ENCODE data around the gene SEZ6. TPM values are rescaled to one million over a fixed set of nuclear protein-coding genes. Genes with fewer than 3 reads are reported as not detected.

SEZ6 gene
- total and polyA plus RNA-seq, 10 of the 15 experiments (the other 5 are each of a cell fraction or from before 2014, with no cell fraction given): 0.05 to 0.87 (median 0.17) TPM; not detected in 4

DNA sequence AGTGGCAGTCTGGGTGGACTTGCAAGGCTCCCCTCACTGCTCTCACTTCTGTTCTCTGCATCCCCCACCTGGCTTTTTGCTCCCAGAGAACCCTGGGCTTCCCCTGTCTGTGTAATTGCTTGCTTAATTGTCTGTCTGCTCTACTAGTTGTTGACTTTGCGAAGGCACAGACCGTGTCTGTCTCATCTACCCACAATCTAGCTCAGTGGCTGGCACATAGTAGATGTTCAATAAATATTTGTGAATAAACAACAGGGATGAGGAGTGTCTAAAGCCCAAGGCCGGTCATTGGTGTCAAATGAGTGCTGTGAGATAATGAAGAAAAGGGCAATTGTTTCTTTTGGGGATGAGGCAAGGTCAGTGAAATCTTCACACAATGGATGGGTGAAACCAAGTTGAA, 2.8 kb upstream of the SEZ6 start:
- intact Hi-C loops (cut with micrococcal nuclease; ENCODE audit: unreplicated experiment): no loop called here

DNA sequence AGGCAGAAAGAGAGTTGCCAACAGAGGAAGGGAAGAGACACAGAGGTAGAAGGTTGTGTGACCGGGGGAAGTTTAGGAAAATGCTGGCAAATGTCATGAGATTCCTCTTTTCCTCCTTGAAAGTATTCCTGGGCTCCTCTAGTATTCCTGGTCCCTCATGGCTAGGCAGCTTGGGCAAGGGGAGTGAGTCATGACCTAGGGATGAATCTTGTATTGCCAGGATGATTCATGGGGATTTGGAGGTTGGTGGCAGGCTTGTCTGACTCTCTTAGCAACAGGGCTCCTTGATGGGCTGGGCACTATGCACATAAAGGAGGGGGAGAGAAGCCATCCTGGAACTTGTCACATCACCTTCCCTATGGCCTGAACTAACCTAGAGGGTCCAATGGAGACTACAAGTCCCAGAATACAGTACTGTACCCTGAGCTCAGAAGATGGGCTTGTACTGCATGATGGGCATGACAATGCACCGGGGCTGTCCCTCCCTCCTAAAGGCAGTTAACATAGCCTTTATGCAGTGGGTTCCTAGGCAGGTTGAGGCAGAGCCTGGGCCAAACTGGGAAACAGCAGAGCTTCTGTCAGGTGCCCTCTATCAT, 2.1 kb upstream of the SEZ6 start:
- WGBS (ENCODE audit: insufficient coverage, insufficient replicate concordance, low lambda C conversion rate, missing lambda C conversion rate): 6% methylated on average over 2 of the region's 2 CpGs
- intact Hi-C loops (cut with micrococcal nuclease; ENCODE audit: unreplicated experiment): no loop called here
- BruUV-seq (replicated peaks): no TSS peak

More for the DNA sequence above, 2.8 kb upstream of the SEZ6 start:
- FAIRE-seq: no peak
- ChIA-PET RAD21 (ENCODE audit: unreplicated experiment) (no interaction called here), SMC1A (ENCODE audit: uncharacterized antibody, unreplicated experiment) (interaction anchor here (0.6 to 1.3 kb wide), 2 partner anchors 11 to 79 kb away, joined by 3 to 4 read pairs; no protein-coding TSS in a partner anchor), POLR2A (interaction anchor here (1.0 kb wide), 1 partner anchor 11 kb away, joined by 3 read pairs; no protein-coding TSS in a partner anchor), CTCF (interaction anchor here (0.8 to 2.8 kb wide), 2 partner anchors 43 to 103 kb away, joined by 3 to 7 read pairs; no protein-coding TSS in a partner anchor)
- 0% methylated on average over 3 of the region's 3 CpGs for WGBS (ENCODE audit: insufficient coverage, insufficient replicate concordance, low lambda C conversion rate, missing lambda C conversion rate)
- Histone ChIP-seq H2AFZ (ENCODE audit: control insufficient read depth, low read depth, low read length) (no peak overlapping the region), H4K20me1 (ENCODE audit: control insufficient read depth, insufficient read depth) (no peaks in the 10 kb centered on the region), H3K4me2 (ENCODE audit: control insufficient read depth, insufficient read depth) (no peak overlapping the region), H3K9ac (ENCODE audit: control insufficient read depth, insufficient read depth, low read length) (no peak overlapping the region), H3K27me3 (replicated peaks in 1 of 2; ENCODE audit: control insufficient read depth in 2 of 2, insufficient read depth in 2 of 2, low read length in 1 of 2) (peaks cover 4 to 13% of the 10 kb centered on the region in 2 experiments), H3K9me3 (replicated peaks; ENCODE audit: control insufficient read depth, insufficient read depth, low read length) (no peaks in the 10 kb centered on the region), H3K4me1 (ENCODE audit: control insufficient read depth, insufficient read depth, low read length) (no peaks in the 10 kb centered on the region), H3K27ac (ENCODE audit: control insufficient read depth, insufficient read depth) (no peak overlapping the region), H3K36me3 (ENCODE audit: control insufficient read depth in 2 of 2, insufficient read depth in 2 of 2, low read length in 1 of 2) (no peaks in the 10 kb centered on the region), H3K4me3 (no peak overlapping the region), H3K79me2 (ENCODE audit: control insufficient read depth, insufficient read depth, low read length) (no peaks in the 10 kb centered on the region)
- TF ChIP-seq TBL1XR1 (IDR thresholded peaks at IDR 0.05; ENCODE audit: low read depth, low read length) (no peak), STAT3 (IDR thresholded peaks at IDR 0.05; ENCODE audit: low read depth, low read length) (no peak), ZNF217 (IDR thresholded peaks at IDR 0.05) (no peak)
- TF ChIP-seq, protein P1, sequence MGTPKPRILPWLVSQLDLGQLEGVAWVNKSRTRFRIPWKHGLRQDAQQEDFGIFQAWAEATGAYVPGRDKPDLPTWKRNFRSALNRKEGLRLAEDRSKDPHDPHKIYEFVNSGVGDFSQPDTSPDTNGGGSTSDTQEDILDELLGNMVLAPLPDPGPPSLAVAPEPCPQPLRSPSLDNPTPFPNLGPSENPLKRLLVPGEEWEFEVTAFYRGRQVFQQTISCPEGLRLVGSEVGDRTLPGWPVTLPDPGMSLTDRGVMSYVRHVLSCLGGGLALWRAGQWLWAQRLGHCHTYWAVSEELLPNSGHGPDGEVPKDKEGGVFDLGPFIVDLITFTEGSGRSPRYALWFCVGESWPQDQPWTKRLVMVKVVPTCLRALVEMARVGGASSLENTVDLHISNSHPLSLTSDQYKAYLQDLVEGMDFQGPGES (IDR thresholded peaks at IDR 0.05): no peak
- in situ Hi-C loops (cut with MboI): no loop called here
- no TSS peak for BruUV-seq (replicated peaks)
- no peak for ATAC-seq
- no peak for DNase-seq (ENCODE audit: low read depth, low spot score)

More for the DNA sequence above, 2.1 kb upstream of the SEZ6 start:
- ATAC-seq (no peak), DNase-seq (ENCODE audit: low read depth, low spot score) (no peak), FAIRE-seq (no peak)
- Histone ChIP-seq H2AFZ (ENCODE audit: control insufficient read depth, low read depth, low read length) (no peak overlapping the region), H3K79me2 (ENCODE audit: control insufficient read depth, insufficient read depth, low read length) (no peaks in the 10 kb centered on the region), H3K36me3 (ENCODE audit: control insufficient read depth in 2 of 2, insufficient read depth in 2 of 2, low read length in 1 of 2) (no peaks in the 10 kb centered on the region), H3K4me3 (no peak overlapping the region), H3K9me3 (replicated peaks; ENCODE audit: control insufficient read depth, insufficient read depth, low read length) (no peaks in the 10 kb centered on the region), H3K27ac (ENCODE audit: control insufficient read depth, insufficient read depth) (no peak overlapping the region), H4K20me1 (ENCODE audit: control insufficient read depth, insufficient read depth) (no peaks in the 10 kb centered on the region), H3K27me3 (replicated peaks in 1 of 2; ENCODE audit: control insufficient read depth in 2 of 2, insufficient read depth in 2 of 2, low read length in 1 of 2) (peaks cover 4 to 15% of the 10 kb centered on the region in 2 experiments), H3K9ac (ENCODE audit: control insufficient read depth, insufficient read depth, low read length) (no peak overlapping the region), H3K4me2 (ENCODE audit: control insufficient read depth, insufficient read depth) (no peak overlapping the region), H3K4me1 (ENCODE audit: control insufficient read depth, insufficient read depth, low read length) (no peaks in the 10 kb centered on the region)
- ChIA-PET RAD21 (ENCODE audit: unreplicated experiment) (no interaction called here), POLR2A (interaction anchor here (1.0 kb wide), 1 partner anchor 11 kb away, joined by 3 read pairs; no protein-coding TSS in a partner anchor), SMC1A (ENCODE audit: uncharacterized antibody, unreplicated experiment) (interaction anchor here (1.3 kb wide), 1 partner anchor 12 kb away, joined by 4 read pairs; no protein-coding TSS in a partner anchor), CTCF (interaction anchor here (2.8 kb wide), 1 partner anchor 43 kb away, joined by 7 read pairs; no protein-coding TSS in a partner anchor)
- no peak for TF ChIP-seq SRF (IDR thresholded peaks at IDR 0.05; ENCODE audit: low read depth in 2 of 2, low read length in 2 of 2)
- TF ChIP-seq BCL11A (IDR thresholded peaks at IDR 0.05; ENCODE audit: low read depth, low read length): no peak
- no peak for TF ChIP-seq MTA2 (IDR thresholded peaks at IDR 0.05; ENCODE audit: low read depth)
- no peak for TF ChIP-seq POLR2AphosphoS5 (IDR thresholded peaks at IDR 0.05; ENCODE audit: low read length)
- no peak for TF ChIP-seq ATF7 (IDR thresholded peaks at IDR 0.05; ENCODE audit: low read depth)
- TF ChIP-seq, protein P2, sequence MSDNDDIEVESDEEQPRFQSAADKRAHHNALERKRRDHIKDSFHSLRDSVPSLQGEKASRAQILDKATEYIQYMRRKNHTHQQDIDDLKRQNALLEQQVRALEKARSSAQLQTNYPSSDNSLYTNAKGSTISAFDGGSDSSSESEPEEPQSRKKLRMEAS (IDR thresholded peaks at IDR 0.05; ENCODE audit: low read depth, low read length): no peak
- no peak for TF ChIP-seq TCF7 (IDR thresholded peaks at IDR 0.05; ENCODE audit: borderline replicate concordance)
- no peak for TF ChIP-seq LARP7 (IDR thresholded peaks at IDR 0.05)
- TF ChIP-seq POLR2A (IDR thresholded peaks at IDR 0.05; ENCODE audit: low read depth, low read length): no peak
- in situ Hi-C loops (cut with MboI): no loop called here

Data from GM12878 (cell line).